ENCODE measurements around the gene ADPRS. TPM values are rescaled to one million over a fixed set of nuclear protein-coding genes. Genes with fewer than 3 reads are reported as not detected.

Gene ADPRS
- 104 and 112 TPM in 2 replicates for total RNA-seq (2014; rRNA removed; shearing (Covaris generic))
- 56.5 and 65.9 TPM in 2 replicates for polyA plus RNA-seq (2015; cell fraction: cytosol; rRNA removed)
- polyA plus RNA-seq (2015; cell fraction: nucleus; rRNA removed) = 39.0 and 40.3 TPM in 2 replicates

DNA sequence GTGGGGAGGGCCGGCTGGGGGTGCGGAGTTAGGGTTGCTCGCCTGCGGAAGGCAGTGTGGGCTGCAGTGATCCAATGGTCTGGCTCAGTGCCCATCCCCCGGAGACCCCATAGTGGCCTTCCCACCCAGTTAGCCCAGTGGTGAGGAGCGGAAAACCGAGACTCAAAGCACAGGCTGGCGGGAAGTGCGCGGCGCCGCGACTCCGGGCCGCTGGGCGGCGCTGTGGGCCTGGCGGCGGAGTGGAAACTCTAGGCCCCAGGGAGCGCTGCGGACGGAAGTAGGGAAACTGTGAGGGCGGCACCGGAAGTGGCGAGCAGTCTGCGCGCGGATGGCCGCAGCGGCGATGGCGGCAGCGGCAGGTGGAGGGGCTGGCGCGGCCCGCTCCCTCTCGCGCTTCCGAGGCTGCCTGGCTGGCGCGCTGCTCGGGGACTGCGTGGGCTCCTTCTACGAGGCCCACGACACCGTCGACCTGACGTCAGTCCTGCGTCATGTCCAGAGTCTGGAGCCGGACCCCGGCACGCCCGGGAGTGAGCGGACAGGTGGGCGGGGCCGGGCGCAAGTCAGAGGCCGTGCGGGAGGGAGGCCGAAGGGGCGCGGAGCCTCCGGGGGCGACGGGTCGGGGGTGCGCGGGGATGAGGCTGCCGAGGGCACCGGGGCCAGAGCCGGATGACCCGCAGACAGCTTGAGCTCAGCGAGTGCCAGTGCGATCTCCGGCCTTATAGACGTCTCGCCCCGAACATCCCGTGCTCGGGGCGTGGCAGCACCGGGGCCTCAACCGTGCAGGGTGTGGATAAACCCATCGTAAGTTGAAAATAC is at the start of gene ADPRS:
ADPRS (plus strand) TSS at position 316 of the 816 bp plus-strand sequence; CDS start at position 329, 13 bp downstream.
- DNase-seq (ENCODE audit: low read depth) = peak; percentile 83

DNA sequence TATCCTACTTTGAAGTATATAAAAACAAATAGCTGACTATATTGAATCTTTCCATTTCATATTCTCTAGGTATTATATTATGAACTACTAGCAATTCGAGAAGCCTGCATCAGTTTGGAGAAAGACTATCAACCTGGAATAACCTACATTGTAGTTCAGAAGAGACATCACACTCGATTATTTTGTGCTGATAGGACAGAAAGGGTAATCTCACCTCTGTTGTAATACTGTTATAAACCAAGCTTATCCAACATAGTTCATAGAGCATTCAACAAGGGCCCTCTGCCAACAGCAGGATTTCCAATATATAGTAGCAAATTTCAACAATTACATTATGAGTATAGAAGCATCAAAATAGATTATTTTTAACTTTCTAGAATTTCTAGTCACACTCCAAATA is 48.5 kb upstream of the ADPRS start:
- no peak for DNase-seq (ENCODE audit: low read depth)

DNA sequence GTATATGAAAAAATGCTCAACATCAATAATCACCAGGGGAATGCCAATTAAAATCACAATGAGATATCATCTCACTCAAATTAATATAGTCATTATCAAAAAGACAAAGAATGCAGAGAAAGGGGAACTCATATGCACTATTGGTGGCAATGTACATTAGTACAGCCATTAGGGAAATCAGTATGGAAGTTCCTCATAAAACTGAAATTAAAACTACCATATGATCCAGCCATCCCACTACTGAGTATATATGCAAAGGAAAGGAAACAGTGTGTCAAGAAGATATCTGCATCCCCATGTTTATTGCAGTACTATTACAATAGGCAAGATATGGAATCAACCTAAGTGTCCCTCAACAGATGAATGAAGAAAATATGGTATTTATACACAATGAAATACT is 36.9 kb upstream of the ADPRS start:
- DNase-seq (ENCODE audit: low read depth) = no peak

- no peak for DNase-seq (ENCODE audit: low read depth)
These were observed 34.7 kb upstream of the ADPRS start for GRCh38 chr1:36053978-36054377.

- no peak for DNase-seq (ENCODE audit: low read depth)
These were observed 33.0 kb upstream of the ADPRS start for GRCh38 chr1:36055706-36056105.

- DNase-seq (ENCODE audit: low read depth) = no peak
These were observed 26.4 kb upstream of the ADPRS start for GRCh38 chr1:36062315-36062714.

DNA sequence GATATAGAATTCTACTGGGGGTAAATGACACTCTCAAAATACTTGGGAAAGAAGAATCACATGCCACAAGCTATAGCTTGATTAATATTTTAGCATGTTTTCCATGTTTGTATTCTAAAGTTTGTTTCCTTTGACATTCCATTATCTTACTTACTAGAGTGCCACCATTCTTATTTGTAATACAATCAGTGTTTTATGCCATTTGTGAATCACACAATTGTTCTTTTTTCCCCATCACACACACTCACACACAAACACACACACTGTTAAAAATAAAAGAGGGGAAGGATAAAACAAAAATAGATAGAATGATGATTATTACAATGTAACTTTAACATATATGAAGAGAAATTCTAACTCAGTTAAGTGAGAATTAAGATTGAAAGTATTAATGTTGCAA is 20.8 kb upstream of the ADPRS start:
- no peak for DNase-seq (ENCODE audit: low read depth)

DNA sequence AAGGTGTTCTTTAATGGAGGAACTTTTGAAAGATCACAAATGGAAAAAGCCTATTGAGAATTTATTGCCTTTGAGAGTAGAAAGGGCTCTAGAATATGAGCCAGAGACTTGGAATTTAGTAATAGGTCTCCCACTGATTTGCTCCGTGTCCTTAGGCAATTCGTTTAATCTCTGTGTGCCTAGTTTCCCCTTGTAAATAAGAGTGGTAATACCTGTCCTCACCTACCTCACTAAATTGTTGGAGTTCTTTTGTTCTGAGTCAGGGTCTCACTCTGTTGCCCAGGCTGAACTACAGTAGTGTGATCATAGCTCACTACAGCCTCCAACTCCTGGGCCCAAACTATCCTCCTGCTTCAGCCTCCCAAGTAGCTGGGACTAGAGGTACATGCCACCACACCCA is 19.8 kb upstream of the ADPRS start:
- no peak for DNase-seq (ENCODE audit: low read depth)

DNA sequence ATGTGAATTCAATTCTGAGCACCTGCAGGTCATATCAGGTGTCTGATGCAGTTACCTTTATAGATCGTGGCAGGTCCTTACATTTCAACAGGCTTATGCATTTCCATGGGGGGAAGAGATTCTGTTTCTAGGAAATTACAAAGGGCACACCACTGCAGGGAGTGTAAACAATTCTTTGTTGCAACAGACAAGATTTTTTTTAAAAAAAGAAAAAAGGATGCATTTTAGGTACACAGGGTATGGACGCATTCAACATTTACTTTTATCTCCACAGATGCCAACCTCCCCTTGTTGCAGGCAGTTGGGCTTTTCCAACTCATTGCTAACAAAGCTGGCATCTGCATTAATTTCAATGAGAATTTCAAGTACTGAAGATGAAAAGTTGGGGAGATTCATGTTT is 18.3 kb upstream of the ADPRS start:
- no peak for DNase-seq (ENCODE audit: low read depth)

DNA sequence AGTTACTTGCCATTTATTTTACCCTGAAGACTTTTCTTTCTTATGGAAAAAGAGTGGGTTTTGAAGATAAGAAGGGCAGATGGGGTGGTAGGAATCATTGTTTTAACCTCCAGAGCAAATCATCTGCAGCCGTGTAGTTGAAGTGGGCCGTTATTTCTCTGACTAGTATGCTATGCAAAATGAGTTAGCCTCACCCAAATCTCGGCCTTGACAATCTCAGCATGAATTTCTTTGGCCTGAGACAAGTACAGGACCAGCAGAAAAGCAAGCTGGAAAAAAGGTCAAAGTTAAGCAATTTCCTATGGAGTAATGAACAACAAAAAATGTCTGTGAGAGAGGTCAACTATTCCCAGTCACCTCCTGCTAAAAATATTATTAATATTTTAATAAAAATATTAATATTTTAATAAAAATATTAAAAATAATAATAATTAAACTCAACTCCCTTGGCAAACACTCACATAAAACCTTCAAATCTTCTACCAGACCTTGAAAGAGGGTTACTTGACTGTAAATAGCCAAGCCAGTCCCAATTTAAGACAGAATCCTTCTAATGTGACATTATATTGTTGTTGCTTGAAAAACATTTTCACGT is 11.6 kb upstream of the ADPRS start:
- DNase-seq (ENCODE audit: low read depth) = no peak

- no peak for DNase-seq (ENCODE audit: low read depth)
These were observed 8.5 kb upstream of the ADPRS start for GRCh38 chr1:36080236-36080635.

- no peak for DNase-seq (ENCODE audit: low read depth)
These were observed 7.9 kb upstream of the ADPRS start for GRCh38 chr1:36080801-36081200.

- DNase-seq (ENCODE audit: low read depth) = no peak
These were observed 6.7 kb upstream of the ADPRS start for GRCh38 chr1:36081926-36082485.

DNA sequence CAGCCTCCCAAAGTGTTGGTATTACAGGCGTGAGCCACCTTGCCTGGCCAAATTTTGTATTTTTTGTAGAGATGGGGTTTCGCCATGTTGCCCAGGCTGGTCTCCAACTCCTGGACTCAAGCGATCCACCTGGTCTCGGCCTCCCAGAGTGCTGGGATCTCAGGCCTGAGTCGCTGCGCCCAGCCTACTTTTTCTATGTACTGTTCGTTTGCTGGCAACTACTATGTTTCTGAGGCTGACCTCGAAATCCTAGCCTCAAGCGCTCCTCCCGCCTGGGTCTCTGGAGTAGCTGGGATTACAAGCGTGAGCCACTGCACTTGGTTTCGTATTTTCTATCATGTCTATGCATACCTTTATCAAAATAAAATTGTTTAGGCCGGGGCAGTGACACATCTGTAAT is 5.5 kb upstream of the ADPRS start:
- DNase-seq (ENCODE audit: low read depth) = no peak

DNA sequence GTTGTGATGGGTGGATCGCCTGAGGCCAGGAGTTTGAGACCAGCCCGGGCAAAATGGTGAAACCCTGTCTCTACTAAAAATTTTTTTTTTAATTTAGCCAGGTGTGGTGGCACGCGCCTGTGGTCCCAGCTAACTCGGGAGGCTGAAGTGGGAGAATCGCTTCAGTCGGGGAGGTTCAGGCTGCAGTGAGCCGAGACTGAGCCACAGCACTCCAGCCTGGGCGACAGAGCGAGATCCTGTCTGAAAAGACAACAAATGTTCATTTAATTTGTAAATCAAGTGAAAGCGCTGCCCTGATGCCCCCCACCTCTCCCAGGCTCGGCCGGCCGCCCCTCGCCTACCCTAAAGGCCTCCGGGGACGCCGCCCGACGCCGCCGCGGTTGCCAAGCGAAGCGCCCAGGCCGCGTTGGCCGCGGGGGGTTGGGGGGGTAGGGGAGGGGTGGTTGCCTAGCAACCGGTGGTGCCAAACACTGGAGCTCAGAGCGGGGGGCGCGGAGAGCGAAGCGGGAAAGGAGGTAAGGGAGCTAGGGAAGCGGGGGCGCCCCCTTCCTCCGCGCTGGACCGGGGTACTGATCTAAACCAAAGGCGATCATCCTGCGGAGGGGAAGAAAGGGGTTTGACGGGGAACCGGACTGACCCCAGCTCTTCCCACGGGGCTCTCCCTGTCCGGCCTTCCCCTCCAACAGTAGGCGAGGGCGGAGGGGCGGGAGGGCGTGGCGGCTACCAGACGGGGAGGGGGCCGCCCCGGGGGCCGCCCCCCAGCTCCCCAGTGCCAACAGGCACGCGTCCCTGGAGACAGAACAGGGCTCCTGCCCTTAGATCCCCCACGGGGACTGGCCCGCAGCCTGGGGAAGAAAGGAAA is 4.8 kb upstream of the ADPRS start, which contains the start of gene TEKT2:
TEKT2 (plus strand) TSS at position 460 of the 862 bp plus-strand sequence. CDS start 828 bp downstream, outside the sequence.
- DNase-seq (ENCODE audit: low read depth) = no peak

DNA sequence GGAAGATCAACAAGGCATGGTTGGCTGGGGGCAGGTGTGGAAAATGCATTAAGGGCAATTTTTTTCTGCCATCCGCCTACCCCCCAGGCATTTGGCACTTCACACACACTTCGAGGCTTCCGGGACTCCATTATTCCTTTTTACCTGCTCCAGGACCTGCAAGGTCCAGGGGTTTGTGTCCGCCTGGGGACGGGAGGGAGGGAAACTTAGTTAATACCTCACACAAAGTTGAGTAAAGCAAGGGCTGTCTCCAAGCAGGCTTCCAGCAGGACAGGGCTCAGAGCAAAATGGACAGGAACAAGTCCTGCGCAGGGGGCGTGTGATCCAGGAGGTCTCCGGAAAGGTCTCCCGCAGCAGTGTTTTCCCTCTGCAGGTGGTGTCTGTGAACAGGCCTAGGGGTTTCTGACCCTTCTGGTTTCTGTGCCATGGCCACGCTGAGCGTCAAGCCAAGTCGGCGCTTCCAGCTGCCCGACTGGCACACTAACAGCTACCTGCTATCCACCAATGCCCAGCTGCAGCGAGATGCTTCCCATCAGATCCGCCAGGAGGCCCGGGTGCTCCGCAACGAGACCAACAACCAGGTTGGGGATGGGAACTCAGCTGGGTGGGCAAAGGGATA is 4.1 kb upstream of the ADPRS start:
- DNase-seq (ENCODE audit: low read depth) = no peak

- no peak for DNase-seq (ENCODE audit: low read depth)
These were observed 3.6 kb upstream of the ADPRS start for GRCh38 chr1:36085126-36085525.

GRCh38 chr1:36085686-36086526 is 2.8 kb upstream of the ADPRS start:
- DNase-seq (ENCODE audit: low read depth) = no peak

- DNase-seq (ENCODE audit: low read depth) = no peak
These were observed 2.0 kb upstream of the ADPRS start for GRCh38 chr1:36086529-36087232.

Data from HT1080 (cell line).